Effector memory CD8-positive, alpha-beta T cell (primary cell): ENCODE data around the gene AKAP7.
"Not testable (repeated sequence)": the region's sequence is repeated elsewhere in the genome, so short reads cannot be mapped to it uniquely, and the experiment has no call there.

ENCODE experiments used
- ATAC-seq: fragments of 150-1000 bp; cut with Tn5 transposase; replicated peaks from 2 replicates; pipeline ENCODE4 v1.10.0; 2021; ENCODE audit warnings: mild to moderate bottlenecking, moderate library complexity
- DNase-seq, 3 experiments: peaks; one replicate each; pipeline ENCODE4 v3.0.0; 2021
- H3K27ac Mint-ChIP-seq, 2 donors: one replicate each; pipeline ENCODE4 v1.8.0; 2022; ENCODE audit warnings: mild to moderate bottlenecking in 2 of 2, mixed read lengths in 2 of 2, moderate library complexity in 2 of 2
- H3K27me3 Mint-ChIP-seq, 2 donors: one replicate each; pipeline ENCODE4 v1.8.0; 2022; ENCODE audit warnings: mixed read lengths in 2 of 2
- H3K36me3 Mint-ChIP-seq: one replicate; pipeline ENCODE4 v1.8.0; 2022; ENCODE audit warnings: mild to moderate bottlenecking, moderate library complexity, mixed read lengths; ENCODE audit not compliant: insufficient read depth
- H3K4me1 Mint-ChIP-seq, 2 donors: one replicate each; pipeline ENCODE4 v1.8.0; 2022; ENCODE audit warnings: low read depth in 2 of 2, mixed read lengths in 2 of 2
- H3K4me3 Mint-ChIP-seq, 2 donors: one replicate each; pipeline ENCODE4 v1.8.0; 2022; ENCODE audit warnings: mild to moderate bottlenecking in 2 of 2, mixed read lengths in 2 of 2, moderate library complexity in 2 of 2
- H3K9me3 Mint-ChIP-seq, 2 donors: one replicate each; pipeline ENCODE4 v1.8.0; 2022; ENCODE audit warnings: mixed read lengths in 2 of 2

AKAP7 gene

DNA sequence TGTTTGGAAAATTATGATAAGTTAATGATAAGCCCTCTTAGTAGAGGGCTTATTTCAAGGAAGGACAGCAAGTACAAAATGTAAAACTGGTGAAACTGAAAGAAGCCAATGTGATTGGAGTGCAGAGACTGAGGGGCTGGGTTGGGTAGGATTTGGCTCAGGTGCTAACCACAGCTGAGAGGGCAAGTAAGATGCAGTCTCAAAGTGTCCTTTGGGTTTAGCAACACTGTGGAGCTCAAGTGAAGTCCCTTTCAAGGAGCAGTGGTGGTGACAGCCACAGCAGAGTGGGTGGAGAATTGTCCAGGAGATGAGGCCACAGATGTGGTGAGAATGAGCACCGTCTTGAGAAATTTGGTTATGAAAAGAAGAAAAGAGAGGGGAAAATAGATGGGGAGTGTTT is 181.4 kb downstream of the AKAP7 start:
- ATAC-seq (no peak), DNase-seq (no peak)
- peaks cover 0 to 1% of the 10 kb centered on the region in 2 donors for H3K9me3 Mint-ChIP-seq
- H3K27ac Mint-ChIP-seq = no peak overlapping the region
- no peak overlapping the region for H3K4me3 Mint-ChIP-seq
- peaks cover 3 to 7% of the 10 kb centered on the region in 2 donors for H3K4me1 Mint-ChIP-seq
- H3K27me3 Mint-ChIP-seq = no peaks in the 10 kb centered on the region
- H3K36me3 Mint-ChIP-seq = no peaks in the 10 kb centered on the region

DNA sequence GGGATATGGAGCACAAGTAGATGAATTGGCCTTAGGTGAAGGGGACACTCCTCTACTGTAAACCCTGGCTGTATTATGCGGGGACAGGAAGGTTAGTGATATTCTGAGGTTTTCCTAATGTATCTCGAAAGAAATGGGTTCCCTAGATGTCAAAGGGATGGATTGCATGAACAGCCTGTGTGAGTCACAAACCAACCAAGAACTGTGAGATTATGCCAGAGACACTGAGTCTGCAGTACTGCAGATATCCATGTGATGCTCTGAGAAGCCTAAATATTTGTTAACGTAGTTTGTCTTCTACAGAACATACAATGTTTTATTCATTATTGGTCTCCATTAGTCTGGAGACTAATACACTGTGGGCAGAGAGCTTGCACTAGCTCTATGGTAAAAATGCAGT is 182.2 kb downstream of the AKAP7 start:
- ATAC-seq (no peak), DNase-seq (no peak)
- Mint-ChIP-seq H3K27me3 (no peaks in the 10 kb centered on the region), H3K27ac (no peak overlapping the region), H3K9me3 (peaks cover 0 to 1% of the 10 kb centered on the region in 2 donors), H3K4me1 (peaks cover 3 to 7% of the 10 kb centered on the region in 2 donors), H3K36me3 (no peaks in the 10 kb centered on the region), H3K4me3 (no peak overlapping the region)

DNA sequence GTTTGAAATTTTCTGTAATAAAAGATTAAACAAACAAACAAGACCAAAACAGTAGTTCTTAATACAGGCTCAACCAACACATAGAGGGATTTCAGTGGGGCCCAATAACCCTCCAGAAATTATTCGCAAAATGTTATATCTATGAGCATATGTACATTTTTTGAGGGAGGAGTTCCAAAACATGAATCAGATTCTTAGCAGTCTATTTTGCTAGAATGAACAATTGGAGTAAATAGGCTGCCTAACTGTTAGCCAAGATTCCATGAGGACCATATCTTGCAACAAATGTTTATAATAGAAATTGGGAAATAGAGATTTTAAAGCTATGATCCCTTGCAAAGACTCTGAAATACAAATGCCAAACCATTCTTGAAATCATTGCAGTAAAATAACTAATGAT is 186.3 kb downstream of the AKAP7 start:
- no peaks in the 10 kb centered on the region for H3K36me3 Mint-ChIP-seq
- H3K27me3 Mint-ChIP-seq = peaks cover 14 to 18% of the 10 kb centered on the region in 2 donors
- no peak overlapping the region for H3K4me3 Mint-ChIP-seq
- no peak overlapping the region for H3K27ac Mint-ChIP-seq
- no peaks in the 10 kb centered on the region for H3K9me3 Mint-ChIP-seq
- no peak for ATAC-seq
- peaks cover 2 to 4% of the 10 kb centered on the region in 2 donors for H3K4me1 Mint-ChIP-seq
- no peak for DNase-seq

DNA sequence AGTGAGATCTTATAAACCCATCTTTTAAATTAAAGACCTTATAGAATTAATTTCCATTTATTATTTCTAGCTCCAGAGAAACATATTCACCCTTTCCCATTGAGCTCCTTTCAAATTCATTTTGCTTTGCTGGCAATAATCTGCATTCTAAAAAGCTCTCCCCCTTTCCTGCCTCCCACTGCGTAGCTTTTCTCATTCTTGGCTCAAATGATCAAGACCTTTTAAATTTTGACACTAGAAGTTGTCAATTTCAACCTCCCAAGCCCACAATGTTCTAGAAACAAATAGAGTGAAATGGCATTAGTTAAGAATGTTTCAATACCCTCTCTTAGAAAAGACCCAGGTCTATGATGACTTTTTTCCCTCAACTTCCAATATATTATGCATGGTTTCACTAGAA is 186.9 kb downstream of the AKAP7 start:
- no peak for DNase-seq
- no peak for ATAC-seq
- peaks cover 14 to 18% of the 10 kb centered on the region in 2 donors for H3K27me3 Mint-ChIP-seq
- no peaks in the 10 kb centered on the region for H3K9me3 Mint-ChIP-seq
- H3K4me1 Mint-ChIP-seq = no peaks in the 10 kb centered on the region
- H3K4me3 Mint-ChIP-seq = no peak overlapping the region
- no peak overlapping the region for H3K27ac Mint-ChIP-seq
- no peaks in the 10 kb centered on the region for H3K36me3 Mint-ChIP-seq

DNA sequence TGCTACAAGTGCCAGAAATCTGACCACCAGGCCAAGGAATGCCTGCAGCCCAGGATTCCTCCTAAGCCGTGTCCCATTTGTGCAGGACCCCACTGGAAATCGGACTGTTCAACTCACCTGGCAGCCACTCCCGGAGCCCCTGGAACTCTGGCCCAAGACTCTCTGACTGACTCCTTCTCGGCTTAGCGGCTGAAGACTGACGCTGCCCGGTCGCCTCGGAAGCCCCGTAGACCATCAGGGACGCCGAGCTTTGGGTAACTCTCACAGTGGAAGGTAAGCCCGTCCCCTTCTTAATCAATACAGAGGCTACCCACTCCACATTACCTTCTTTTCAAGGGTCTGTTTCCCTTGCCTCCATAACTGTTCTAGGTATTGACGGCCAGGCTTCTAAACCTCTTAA is 190.4 kb downstream of the AKAP7 start:
- H3K36me3 Mint-ChIP-seq, H3K4me3 Mint-ChIP-seq, DNase-seq, H3K9me3 Mint-ChIP-seq, ATAC-seq, H3K27ac Mint-ChIP-seq, H3K4me1 Mint-ChIP-seq: not testable (repeated sequence)
- peaks cover 14 to 18% of the 10 kb centered on the region in 2 donors for H3K27me3 Mint-ChIP-seq

DNA sequence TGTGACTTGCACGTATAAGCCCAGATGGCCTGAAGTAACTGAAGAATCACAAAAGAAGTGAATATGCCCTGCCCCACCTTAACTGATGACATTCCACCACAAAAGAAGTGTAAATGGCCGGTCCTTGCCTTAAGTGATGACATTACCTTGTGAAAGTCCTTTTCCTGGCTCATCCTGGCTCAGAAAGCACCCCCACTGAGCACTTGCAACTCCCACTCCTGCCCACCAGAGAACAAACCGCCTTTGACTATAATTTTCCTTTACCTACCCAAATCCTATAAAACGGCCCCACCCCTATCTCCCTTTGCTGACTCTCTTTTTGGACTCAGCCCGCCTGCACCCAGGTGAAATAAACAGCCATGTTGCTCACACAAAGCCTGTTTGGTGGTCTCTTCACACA is 193.5 kb downstream of the AKAP7 start:
- H3K4me1 Mint-ChIP-seq, H3K27ac Mint-ChIP-seq, H3K4me3 Mint-ChIP-seq, DNase-seq, ATAC-seq, H3K36me3 Mint-ChIP-seq, H3K9me3 Mint-ChIP-seq: not testable (repeated sequence)
- H3K27me3 Mint-ChIP-seq = peaks cover 14 to 17% of the 10 kb centered on the region in 2 donors

DNA sequence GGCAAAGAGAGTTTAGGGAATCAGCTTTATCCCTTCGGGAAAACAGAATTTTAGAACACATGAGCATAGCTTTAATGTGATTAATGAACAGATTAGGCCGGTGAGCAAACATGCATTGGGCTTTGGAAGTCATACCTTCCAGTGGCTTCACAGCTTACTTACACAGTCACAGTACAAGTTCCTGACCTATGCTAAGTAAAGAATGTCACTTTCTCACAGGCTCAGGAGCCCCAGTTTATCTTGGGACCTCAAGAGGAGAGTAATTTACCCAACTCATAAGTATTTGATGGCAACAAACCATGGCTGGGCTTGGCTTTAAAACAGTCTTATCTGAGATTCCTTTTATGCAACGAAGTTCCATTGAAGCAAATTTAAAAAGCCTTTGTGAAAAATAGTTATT is 195.9 kb downstream of the AKAP7 start:
- Mint-ChIP-seq H3K4me1 (no peaks in the 10 kb centered on the region), H3K27me3 (no peaks in the 10 kb centered on the region), H3K27ac (no peak overlapping the region), H3K9me3 (no peaks in the 10 kb centered on the region), H3K4me3 (no peak overlapping the region), H3K36me3 (no peaks in the 10 kb centered on the region)
- ATAC-seq = no peak
- DNase-seq = no peak

DNA sequence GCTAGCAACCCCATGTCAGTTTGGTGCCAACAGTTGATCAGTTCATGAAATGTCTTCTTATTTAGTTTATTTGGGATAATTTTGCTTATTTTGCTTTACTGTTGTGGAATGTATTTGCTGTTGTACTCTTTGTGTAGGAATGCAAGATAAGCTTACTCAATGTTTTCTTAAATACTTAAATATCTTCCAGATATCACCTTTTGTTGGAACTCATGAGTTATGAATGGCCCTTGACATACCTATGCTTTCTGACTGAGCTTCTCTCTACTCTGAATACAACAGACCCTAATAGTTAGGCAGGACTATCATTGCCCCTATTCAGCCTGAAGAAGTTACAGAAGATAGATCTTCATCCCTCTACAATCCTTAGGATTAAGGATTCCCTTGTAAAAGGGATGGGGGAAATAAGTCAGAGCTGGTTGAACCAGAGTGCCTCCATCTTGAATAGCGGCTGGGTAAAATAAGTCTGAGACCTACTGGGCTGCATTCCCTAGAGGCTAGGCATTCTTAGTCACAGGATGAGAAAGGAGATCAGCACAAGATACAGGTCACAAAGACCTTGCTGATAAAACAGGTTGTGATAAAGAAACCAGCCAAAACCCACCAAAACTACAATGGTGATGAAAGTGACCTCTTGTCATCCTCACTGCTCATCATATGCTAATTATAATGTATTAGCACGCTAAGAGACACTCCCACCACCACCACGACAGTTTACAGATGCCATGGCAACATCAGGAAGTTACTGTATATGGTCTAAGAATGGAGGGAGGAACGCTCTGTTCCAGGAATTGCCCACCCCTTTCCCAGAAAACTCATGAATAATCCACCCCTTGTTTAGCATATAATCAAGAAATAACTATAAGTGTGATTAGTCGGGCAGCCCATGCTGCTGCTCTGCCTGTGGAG is 196.9 kb downstream of the AKAP7 start:
- Mint-ChIP-seq H3K36me3 (no peaks in the 10 kb centered on the region), H3K27me3 (no peaks in the 10 kb centered on the region), H3K4me3 (no peak overlapping the region), H3K4me1 (no peaks in the 10 kb centered on the region), H3K9me3 (no peaks in the 10 kb centered on the region), H3K27ac (no peak overlapping the region)
- no peak for ATAC-seq
- no peak for DNase-seq
